KG1 (cell line): Measurements from ENCODE around the gene CMTM8.
"Not testable (repeated sequence)": the region's sequence is repeated elsewhere in the genome, so short reads cannot be mapped to it uniquely, and the experiment has no call there.

ENCODE experiments used
- DNase-seq: peaks from one replicate; lab custom pipeline; 2025; lab: John Stamatoyannopoulos, UW

Gene CMTM8, protein sequence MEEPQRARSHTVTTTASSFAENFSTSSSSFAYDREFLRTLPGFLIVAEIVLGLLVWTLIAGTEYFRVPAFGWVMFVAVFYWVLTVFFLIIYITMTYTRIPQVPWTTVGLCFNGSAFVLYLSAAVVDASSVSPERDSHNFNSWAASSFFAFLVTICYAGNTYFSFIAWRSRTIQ

DNA sequence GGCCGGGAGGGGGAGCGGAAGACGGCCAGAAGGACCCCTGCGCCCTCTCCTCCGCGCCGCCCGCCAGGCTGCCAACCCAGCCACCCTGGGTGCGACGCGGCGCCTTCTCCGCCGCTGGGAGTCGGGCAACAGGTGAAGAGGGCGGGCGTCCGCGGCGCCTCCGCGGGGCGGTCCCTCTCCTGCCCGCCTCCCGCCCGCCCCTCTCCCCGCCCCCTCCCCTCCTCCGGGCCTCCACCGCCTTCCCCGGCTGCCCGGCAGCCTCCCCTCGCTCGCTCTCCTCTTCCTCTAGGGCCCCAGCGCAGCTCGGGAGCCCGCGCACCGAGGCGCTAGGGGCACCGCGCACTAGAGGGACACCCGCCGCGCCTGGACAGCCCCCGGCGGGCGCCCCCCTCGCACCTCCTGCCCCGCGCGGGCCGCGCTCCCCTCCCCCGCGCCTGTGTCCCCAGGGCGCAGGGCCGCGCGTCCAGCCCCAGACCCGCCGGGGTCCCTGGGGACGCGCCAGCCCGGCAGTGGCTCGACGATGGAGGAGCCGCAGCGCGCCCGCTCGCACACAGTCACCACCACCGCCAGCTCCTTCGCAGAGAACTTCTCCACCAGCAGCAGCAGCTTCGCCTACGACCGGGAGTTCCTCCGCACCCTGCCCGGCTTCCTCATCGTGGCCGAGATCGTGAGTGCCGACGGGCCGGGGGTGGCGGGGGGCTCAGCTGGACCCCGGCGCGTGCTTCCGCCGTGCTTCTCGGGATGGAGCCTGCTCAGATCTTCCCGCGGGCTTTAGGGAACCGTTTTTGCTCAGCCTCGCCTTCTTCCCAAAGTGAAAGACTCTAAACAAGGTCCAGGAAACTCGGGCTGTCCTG lies at the start of gene CMTM8:
Gene CMTM8, plus strand, starts transcription at position 228 of the 854 bp plus-strand sequence. Its CDS starts 293 bp downstream, at position 521.
- no peak for DNase-seq

DNA sequence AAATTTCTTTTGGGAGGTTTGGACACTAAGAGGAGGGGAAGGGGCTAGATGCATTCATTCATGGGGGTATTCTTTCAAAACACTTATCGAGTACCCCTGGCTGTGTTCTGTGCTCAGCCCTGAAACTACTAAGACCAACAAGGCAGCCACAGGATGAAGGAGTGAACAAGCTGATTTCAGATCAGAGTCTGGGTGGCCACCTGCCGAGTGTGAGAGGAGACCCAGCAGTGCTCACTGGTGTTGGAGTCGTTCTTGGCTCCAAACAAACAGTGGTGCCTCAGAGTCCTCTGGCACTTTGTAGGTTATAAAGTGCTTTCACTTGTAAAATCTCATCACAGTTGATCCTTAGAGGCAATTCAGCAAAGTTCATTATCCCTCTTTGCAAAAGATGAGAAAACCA lies 48.8 kb upstream of the CMTM8 start:
- no peak for DNase-seq

DNA sequence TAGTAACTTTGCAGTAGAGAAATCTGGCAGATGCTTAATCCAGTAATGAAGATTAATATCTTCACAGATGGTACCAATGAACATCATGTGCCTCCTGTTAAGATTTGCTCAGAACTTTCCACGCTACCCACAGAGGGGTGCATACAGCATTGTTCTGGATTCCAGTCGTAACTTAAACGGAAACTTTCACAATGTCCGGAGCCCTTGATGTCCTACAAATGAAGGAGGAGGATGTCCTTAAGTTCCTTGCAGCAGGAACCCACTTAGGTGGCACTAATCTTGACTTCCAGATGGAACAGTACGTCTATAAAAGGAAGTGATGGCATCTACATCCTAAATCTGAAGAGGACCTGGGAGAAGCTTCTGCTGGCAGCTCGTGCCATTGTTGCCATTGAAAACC lies 47.9 kb upstream of the CMTM8 start:
- DNase-seq: not testable (repeated sequence)

DNA sequence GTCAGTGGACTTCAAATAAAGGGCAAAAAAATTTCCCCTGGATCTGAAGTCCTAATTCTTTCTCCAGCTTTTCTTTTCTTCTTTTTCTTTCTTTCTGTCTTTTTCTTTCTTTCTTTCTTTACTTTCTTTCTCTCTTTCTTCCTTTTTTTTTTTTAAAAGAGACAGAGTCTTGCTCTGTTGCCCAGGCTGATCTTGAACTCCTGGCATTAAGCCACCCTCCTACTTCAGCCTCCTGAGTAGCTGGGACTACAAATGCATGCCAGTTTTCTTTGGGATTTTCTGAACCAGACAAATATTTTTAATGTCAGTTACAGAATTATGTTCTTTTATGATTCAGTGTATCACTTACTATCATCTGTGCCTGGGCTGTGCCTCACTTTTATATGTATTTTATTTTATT lies 45.4 kb upstream of the CMTM8 start:
- DNase-seq: no peak

DNA sequence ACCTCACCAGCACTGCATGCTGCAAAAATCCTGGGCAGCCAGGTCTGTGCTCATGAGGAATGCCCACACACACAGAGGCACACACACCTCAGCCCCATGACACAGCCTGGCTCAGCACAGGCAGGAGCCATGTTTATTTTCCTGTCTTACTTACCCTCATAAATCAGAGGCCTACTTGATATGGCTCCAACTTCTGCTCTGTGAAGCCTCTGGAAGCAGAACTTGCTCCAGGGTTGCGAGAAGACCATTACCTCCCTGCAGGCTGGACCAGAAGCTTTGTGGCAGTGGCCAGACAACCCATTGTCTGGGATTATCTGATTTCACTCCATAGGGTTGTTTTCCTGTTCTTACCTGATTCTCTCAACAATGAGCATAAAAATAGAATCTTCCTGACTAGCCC lies 43.8 kb upstream of the CMTM8 start:
- DNase-seq: no peak

DNA sequence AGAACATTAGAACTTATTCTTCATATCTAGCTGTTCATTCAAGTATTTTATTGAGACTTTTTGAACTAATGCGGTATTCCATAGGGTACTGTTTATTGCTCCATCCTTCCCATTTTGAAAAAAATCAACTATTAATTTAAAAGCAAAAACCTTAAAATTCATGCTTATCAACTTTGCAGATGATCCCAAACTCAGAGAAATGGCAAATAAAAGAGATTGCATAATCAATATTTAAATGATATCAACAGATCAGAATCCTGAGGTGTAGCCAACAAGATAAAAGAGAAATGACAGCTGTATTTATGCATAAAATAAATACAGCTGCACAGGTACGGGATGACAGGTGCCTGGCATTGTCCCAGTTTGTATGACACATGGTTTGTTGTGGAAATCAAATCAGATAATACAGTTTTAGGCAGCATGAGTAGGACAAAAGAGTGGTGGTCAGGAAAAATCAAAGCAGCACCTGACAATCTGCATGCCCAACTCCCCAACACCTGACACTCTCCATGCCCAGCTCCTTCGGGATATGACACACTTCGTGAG lies 42.4 kb upstream of the CMTM8 start:
- DNase-seq: no peak

DNA sequence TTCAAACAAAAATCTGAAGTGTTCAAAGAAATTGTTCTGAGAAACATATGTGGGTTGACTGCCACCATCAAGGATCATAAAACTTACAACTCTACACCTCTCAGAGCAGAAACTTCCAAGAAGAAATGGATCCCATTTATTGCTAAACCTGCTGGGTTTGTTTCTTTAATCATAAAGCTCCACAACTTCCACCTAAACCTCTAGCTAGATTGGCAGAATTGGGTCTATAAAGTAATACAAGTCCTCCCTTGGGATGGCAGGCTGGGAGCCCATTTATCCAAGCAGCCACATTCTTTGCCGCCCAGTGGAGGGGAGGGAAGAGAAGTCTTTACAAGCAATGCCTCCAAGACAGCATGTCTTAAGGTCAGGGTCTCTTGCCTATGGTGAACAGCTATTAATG lies 40.5 kb upstream of the CMTM8 start:
- no peak for DNase-seq

DNA sequence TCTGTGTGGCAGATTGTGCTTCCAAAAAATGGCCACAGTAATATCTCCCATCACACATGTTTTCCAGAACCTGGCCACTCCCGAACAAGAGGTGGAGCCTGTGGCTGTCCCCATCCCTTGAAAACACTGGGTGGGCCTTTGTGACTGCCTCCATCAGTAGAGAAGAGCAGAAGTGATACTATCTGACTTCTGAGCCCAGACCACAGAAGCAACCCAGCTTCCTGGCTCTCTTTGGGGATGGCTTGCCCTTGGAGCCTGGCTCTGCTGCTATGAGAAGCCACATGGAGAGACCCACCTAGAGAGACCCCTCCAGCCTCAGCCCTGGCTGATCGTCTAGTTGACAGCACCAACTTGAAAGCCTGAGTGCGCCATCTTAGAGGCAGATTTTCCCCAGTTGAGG lies 39.8 kb upstream of the CMTM8 start:
- no peak for DNase-seq

DNA sequence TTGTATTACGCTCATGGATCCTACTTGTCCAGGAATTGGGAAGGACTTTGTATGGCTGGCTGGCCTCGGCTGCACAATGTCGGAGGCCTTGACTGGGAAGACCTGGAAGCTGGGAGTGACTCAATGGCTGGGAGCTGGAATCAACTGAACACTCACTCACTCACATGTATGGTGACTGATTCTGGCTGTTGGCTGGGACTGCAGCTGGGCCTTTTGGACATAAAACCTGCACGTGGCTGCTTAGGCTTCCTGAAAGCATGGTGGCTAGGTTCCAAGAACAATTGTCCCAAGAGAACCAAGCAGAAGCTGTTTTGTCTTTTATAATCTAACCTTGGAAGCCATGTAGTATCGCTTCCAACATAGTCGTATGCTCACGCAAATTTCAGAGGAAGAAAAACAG lies 38.0 kb upstream of the CMTM8 start:
- no peak for DNase-seq

DNA sequence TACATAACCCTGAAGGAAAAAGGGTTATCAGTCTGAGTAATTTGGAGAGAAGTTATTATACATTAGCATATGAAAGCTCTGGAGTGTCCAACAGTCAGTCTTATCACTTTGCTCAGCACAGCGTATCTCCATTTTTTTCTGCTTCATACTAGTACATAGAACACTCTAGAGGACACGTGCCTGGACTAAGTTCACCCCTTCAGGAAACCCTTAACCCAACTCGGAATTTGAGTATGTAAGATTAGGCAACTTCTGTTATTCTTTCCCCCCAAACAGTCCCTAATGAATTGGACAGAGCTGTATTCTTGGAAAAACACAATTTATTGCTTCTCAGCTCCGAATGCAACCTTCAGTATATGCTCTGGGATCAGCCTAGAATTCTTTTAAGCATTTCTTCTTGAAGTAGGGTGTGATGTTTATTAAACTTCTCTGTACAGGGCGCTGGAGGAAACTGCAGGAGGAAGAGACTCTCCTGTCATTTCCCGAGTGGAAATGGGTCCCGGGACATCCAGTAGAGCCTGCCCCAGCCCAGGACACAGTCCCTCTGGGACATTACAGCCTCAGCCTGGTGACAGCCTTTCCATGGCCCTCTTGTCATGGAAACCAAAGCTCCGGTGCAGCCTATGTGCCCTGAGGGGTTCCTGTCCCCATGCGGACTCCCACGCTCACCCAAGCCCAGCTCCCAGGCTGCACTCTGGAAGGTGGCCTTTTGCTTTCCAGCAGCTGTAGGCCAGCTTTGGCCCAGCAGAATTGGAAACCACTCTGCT lies 37.3 kb upstream of the CMTM8 start:
- no peak for DNase-seq

DNA sequence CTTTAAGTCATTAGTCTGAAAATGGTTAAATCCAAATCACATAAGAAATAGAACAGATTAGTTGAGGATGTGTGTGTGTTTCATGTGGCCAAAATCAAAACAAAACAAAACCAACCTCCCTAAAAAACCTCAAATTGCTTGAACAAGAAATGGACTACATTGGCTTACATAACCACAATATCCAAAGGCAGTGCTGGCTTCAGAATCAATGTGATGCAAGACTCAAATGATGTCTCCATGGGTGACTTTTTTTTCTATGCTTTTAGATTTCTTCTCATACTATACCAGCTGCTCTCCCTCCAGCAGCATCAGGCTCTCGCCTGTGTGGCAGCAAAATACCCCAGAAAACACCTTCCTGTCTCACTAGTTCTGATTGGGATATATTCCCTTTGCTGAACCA lies 36.0 kb upstream of the CMTM8 start:
- DNase-seq: no peak

DNA sequence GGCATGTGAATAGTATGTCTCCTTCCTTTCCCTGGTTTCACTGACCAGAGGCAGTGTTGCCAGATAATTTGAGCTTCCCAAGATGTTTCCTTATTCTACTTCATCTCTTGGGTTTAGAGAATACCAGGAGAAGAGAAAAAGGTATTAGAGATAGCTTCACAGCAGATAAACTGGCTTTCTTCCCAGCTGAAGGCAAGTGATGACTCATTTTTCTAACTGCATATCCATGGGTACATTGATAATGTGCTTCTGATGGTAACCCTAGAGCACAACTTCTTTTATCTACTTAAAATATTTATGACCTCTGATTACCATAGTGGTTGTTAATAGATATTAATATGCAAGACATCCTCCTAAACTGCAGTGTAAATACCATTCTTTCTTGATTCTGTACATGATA lies 34.6 kb upstream of the CMTM8 start:
- DNase-seq: no peak

DNA sequence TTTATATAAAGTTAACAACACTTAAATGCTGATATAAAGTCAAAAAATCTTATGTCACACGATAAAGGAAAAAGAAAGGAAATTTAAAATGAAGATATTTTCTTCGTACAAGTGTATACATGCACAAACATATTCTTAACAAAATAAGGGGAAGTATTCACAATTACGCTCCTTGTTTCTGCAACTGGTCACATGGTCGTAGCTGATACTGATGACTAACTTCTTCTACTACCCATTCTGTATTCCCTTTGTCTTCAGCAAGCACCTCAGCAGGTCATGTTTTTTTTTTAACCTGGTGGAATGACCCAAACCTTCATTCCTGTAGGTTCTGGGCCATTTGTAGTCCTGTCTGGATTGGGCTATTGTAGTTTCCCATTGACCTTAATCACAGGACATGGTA lies 30.0 kb upstream of the CMTM8 start:
- no peak for DNase-seq

DNA sequence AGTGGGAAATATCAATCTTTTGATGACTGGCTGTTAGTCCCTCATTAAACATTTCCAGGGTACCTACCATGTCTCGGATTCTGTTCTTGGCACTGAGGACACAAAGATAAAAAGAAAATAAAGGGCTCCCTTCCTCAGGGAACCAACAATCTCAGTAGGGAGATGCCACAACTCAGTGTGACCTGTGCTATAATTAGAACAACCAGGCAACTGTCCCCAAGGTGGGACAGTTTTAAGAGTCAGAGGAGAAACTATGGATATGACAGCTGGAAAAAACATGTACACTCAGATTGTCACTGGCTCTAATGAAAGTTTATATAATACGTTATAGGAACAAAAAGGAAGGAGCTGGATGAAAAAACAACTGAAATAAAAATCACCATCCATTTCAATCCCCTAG lies 23.3 kb upstream of the CMTM8 start:
- no peak for DNase-seq

DNA sequence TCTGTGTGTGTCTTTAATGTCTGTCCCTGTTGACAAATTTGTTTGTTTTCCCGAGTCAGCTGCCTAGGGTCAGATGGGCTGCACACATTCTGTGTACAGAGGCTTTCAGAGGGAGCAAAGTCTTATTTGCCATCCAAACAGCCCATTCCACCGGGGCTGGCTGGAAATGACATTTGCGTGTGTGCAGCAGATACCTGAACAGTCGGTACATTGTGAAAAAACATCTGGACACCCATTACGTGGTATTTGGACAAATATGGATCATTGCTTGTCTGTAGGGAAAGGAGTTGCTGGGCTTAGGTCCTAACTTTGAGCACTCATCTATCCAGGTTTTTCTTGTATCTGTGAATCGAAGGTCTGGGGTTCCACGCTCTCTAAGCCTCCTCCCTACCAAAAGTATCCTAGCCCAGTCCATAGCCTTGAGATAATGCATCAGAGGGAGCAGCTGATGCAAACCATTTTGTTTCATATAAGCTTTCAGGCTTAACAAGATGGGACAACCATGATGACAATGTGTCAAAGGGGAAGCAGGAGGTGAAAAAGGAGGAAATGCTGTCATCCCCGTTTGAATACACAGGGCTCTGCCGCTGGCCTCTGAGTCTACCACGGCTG lies 22.2 kb upstream of the CMTM8 start:
- DNase-seq: no peak

DNA sequence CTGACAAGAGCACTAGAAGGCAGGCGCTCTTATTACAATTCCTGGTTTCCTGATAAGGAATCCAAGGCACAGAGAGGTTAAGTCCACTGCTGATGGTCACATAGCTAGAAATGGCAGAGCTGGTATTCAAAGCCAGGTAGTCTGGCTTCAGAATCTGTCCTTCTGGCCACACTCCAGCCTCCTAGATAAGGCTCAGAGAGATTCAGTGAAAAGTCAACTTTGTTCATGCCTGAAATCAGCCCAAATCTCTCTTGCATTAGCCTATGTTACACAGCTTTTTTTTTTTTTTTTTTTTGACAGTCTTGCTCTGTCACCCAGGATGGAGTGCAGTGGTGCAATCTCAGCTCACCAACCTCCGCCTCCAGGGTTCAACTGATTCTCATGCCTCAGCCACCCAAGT lies 21.1 kb upstream of the CMTM8 start:
- no peak for DNase-seq

DNA sequence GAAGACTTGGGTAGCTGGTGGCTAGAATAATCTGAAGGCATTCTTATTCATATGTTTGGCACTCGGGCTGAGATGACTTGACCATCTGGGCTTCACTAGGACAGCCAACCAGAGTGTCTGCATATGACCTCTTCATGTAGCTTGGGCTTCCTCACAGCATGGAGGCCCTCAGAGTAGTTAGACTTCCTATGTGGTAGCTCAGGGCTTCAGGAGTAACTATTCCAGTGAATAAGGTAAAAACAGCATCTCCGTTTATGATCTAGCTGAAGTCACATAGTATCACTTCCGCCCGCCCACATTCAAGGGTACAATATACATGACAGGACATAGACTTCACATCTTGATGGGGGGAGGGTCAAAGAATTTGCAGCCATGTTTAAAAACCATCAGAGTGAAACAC lies 18.9 kb upstream of the CMTM8 start:
- no peak for DNase-seq

DNA sequence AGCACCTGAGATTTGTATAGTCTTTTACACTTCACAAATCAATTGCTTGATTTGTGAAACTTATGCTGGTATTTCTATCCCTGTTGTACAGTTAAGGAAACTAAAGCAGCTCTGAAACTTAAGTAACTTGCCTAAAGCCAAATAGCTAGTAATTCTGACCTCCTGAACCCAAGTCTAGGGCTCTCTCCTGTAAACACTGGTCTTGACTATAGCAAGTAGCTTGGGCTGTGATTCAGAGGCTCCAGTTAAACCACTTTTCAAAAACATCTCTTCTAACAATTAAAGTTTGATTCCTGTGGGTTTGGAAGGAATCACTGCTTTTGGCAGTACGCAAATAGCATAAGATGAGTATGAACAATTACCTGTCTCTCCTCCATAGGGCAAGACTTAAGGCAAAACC lies 18.5 kb upstream of the CMTM8 start:
- DNase-seq: no peak

DNA sequence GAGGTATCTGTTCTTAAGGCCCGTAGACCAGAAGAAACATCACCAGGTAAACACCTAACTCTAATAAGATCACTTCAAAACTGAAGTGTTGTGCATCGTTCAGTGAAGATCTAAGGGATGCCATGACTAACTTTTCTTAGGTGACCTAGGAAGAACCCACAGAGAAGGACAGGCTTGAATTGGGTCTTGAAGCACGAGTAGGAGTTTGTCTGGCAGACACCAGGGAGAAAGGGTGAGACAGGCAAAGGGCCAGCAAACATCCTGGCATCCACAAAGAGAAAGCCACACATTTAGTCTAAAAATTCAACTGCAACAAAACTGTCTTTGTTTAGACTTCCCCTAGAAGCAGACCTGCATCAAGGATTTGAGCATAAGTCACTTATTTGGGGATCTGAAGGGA lies 15.5 kb upstream of the CMTM8 start:
- no peak for DNase-seq

DNA sequence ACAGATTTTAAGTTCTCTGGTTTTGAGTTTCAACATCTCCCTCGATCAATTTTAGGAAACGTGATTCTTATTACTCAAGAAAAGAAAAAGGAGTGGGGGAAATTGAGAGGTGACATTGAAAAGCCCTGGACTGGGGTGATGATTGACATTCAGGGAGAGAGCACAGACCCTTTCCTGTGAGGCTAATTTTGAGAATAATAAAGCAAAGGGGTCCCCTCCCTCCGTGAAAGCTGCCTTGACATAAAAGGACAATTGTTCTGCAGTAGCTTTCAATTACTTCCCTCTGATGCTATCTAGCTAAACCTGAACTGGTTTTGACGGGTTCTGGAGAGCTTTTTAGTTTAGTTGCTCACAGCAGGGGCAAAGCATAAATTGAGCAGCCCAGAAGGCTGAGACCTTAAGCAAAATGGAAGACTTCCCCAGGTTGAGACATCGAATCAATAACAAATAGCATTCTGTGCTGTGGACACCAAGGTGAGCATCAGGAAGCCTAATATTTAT lies 14.4 kb upstream of the CMTM8 start:
- no peak for DNase-seq

DNA sequence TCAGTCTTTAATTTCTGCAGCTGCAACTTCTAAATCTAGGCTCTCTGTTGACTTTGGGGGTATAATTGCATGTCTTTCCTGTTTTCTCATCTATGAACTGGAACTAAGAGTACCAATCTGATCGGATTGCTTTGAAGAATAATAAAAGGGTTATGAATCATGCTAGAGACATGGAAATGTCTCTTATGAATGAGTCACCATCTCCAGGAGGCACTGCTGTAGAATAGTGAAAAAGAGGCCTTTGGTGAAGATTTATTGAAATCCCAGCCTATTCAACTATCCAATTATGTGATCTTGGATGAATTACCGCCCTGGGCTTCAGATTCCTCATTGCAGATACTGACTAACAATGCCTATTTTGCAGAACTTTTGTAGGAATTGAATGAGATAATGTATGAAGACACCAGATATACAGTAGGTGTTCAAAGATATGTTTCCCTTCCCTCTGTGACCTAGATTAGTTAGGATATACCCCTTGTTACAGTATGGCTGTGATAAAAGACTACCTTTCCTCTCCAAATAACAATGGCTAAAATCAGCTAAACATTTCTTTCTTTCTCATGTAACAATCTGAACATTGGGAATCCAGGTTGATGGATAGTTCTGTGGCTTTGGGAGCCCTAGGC lies 11.5 kb upstream of the CMTM8 start:
- DNase-seq: no peak

DNA sequence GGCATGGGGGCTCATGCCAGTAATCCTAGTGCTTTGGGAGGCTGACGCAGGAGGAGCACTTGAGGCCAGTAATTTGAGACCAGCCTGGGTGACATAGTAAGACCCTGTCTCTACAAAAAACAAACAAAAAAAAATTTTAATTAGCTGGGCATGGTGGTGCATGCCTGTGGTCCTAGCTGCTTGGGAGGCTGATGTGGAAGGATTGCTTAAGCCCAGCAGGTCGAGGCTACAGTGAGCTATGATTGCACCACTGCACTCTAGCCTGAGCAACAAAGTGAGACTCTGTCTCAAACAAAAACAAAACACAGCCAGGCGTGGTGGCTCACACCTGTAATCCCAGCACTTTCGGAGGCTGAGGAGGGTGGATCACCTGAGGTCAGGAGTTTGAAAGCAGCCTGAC lies 9.7 kb upstream of the CMTM8 start:
- DNase-seq: not testable (repeated sequence)
